HG03095 (cell line): ENCODE measurements around the gene PSMB5.

Experiments used
- ATAC-seq: cut with Tn5 transposase; IDR thresholded peaks from one replicate; pipeline ENCODE4 v1.9.1; 2021; ENCODE audit warnings: moderate library complexity; ENCODE audit not compliant: unreplicated experiment

The PSMB5 gene

DNA sequence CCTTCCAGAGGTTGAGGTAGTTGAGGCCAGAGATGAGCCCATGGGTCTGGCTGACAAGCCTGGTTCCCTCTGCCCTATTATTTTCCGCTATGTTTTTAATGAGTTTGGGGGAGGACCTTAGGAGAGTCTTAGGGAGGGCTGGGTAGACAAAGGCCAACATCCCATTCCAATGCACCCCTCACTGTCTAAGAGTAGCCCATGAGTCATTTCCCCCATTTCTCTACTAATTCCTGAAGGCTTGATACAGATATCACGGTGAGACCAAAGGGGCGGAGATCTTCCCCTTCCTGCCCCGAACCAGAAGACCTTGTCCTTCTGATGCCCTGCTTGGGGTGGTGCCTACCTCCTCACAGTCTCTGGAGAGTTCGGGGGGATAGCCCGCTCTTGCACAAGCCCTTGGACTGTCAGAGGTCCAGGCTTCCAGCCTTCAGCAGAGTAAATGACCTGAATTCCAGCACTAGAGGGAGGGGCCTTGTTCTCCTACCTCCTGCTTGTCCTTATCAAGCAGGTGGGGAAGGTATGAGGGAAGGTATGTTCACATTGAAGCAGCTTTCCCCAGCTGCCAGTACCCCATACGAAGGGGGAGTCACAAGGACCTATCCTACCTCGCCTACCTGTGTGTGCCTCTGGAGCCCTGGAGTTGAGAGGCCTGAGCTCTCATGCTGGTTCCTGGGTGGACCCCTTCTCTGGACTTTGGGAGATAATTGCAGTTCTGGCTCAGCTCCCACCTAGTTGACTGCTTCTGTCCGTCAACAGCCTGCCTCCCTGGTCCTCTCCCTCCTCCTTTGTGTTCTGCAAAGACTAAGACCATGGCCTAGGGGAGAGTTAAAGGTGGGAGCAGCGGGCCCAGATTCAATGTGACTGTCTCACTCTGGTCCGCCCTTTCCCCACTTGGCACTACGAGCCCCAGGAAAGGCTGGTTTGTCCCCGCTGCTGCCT lies 11.0 kb upstream of the PSMB5 start:
- no peak for ATAC-seq

GRCh38 chr14:23044840-23045239 lies 10.1 kb upstream of the PSMB5 start:
- ATAC-seq, result no peak

- no peak for ATAC-seq
Measured at GRCh38 chr14:23043754-23044153, 9.1 kb upstream of the PSMB5 start.

- ATAC-seq, result no peak
Measured at GRCh38 chr14:23043145-23043544, 8.4 kb upstream of the PSMB5 start.

DNA sequence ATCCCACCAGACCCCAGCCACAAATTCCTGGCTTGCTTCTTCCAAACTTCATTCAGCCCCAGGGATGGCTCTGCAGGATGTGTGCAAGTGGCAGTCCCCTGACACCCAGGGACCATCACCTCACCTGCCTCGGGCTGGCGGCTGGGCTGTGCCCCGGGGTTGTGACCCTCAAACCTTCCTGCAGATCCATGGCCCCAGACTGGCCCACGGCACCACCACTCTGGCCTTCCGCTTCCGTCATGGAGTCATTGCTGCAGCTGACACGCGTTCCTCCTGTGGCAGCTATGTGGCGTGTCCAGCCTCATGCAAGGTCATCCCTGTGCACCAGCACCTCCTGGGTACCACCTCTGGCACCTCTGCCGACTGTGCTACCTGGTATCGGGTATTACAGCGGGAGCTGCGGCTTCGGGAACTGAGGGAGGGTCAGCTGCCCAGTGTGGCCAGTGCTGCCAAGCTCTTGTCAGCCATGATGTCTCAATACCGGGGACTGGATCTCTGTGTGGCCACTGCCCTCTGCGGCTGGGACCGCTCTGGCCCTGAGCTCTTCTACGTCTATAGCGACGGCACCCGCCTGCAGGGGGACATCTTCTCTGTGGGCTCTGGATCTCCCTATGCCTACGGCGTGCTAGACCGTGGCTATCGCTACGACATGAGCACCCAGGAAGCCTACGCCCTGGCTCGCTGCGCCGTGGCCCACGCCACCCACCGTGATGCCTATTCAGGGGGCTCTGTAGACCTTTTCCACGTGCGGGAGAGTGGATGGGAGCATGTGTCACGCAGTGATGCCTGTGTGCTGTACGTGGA lies 7.7 kb upstream of the PSMB5 start, which contains the start of gene PSMB11:
TSS of gene PSMB11 (plus strand) at position 51 of the 804 bp plus-strand sequence. CDS start at position 65, 14 bp downstream.
- no peak for ATAC-seq

- ATAC-seq, result no peak
Measured at GRCh38 chr14:23041729-23042128, 7.0 kb upstream of the PSMB5 start.

DNA sequence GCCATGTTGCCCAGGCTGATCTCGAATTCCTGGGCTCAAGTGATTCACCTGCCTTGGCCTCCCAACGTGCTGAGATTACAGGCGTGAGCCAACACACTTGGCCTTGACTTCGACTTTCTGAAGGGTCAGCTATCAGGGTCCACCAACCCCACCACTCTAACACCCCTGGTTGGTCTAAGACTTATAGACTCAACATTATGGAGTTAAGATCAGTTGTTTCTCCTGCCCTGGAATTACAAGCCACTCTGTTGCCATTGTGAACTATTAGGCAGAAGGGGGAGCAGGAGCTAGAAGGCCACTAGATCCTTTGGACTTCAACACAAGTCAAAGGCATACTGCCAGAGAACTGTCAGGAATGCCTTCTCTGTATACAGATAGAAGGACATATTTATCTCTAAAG lies 5.4 kb upstream of the PSMB5 start:
- no peak for ATAC-seq

DNA sequence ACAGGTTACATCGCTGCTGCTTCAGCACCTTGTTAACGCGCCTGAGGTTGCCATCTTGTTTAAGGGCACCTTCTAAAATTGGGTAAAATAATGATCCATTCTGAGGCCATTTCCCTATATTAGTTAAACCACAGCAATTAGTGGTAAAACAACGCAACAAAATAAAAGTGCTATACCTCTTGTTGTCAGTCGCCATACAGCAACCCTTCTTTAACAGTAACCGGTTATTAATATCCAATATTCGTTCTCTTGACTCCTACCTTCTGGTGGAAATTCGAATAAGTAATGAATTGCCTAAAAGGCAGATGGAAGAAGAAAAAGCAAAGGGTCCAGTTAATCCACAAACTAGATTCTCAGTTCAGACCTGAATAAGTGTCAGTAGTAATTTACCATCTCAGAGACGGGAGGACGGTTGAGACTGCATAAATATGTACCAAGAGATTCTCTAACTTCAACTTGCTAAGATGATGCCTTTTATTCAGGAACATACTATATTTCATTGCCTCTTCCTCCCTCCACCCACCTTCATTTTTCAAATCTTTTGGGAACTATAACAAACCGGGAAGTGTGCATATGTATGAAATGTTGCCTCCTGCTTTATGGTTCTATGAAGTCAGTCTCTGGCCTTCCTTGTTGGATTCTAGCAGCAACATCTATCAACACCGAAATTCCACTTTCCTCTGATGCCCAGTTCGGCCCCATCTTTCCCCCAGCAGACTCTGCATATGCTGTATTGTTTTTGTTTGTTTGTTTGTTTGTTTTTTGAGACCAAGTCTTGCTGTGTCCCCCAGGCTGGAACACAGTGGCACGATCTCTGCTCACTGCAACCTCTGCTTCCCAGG lies 824 bp upstream of the PSMB5 start:
- ATAC-seq, result no peak

DNA sequence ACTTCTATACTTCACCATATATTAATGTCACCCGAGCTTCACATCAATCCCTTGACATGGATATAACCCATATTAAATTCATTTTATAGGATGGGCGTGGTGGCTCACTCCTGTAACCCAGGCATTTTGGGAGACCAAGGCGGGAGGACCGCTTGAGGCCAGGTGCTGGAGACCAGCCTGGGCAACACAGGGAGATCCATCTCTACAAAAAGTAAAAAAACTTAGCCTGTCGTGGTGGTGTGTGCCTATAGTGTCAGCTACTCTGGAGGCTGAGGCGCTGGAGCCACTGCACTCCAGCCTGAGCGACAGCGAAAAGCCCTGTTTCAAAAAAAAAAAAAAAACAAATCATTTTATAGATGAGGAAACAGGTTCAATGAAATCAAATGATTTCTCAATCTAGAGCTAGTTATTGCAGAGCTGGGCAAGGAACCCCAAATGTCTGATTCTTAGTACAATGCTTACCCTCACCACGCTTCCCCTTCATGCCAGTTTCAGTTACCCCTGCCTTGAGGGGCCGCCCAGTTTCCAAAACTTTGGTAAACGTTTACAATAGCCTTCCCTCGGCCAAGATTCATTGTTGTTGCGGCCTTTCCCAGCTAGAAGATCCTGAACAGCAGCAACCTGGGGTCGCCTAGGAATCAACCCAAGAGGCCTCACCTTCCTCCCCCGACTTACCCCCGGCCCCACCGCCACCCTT lies 751 bp downstream of the PSMB5 start:
- no peak for ATAC-seq

GRCh38 chr14:23033251-23033727 lies 1.4 kb downstream of the PSMB5 start:
- no peak for ATAC-seq

- ATAC-seq, result no peak
Measured at GRCh38 chr14:23030936-23031335, 3.8 kb downstream of the PSMB5 start.

DNA sequence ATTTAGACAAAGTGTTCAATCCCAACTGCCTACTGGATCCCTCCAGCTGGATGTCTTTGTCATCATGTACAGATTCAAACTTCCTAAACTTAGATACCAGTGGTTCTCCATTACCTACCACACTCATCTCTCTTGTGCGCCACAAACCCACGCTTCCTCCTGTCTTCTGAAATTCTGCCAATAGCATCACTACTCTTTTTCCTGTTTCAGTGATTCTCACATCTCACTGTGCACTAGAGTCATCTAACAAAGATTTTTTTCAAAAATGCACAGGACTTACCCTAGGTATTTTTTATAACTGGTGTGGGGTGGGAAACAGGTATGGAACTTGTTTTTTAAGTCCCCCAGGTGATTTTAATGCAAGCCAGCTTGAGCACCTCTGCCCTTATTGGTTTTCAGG lies 5.9 kb downstream of the PSMB5 start:
- ATAC-seq, result no peak

GRCh38 chr14:23025151-23025814 lies 9.4 kb downstream of the PSMB5 start:
- ATAC-seq, result no peak

GRCh38 chr14:23024612-23025075 lies 10.1 kb downstream of the PSMB5 start:
- ATAC-seq, result no peak

GRCh38 chr14:23023795-23024152 lies 10.9 kb downstream of the PSMB5 start:
- no peak for ATAC-seq

DNA sequence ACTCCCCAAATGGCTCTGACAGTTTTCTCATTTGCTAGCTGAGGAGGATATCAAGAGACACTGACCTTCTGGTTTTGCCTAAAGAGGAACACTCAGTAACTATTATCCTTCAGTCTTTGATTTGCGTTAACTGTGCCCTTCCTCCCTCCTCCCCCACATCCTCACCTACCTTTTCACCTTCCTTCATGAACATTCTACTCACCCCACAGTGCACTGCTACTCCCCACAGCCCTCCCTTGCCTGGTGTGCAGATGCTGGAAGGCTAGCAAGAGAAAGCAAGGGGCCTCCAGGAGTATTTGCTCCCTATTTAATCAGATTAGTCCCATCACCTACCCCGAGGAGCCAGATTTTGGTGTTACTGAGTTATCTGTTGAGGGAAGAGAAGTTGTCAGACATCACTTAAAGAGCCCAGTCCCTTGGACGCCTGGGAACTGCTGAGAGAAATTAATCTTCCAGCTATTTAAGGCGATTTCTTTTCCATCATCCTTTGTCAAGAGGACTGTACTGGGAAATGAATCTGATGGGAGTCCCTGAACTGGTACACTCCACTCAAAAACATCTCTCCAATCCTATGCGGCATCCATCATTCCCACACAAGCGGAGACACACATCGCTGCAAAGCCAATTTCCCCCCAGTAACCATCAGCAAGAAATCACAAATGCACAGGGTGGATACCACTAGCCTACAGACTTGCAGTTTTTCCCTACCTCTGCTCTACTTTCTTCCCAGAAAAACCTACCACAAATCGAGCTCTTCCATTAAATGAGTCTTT lies 11.5 kb downstream of the PSMB5 start:
- ATAC-seq, result no peak

DNA sequence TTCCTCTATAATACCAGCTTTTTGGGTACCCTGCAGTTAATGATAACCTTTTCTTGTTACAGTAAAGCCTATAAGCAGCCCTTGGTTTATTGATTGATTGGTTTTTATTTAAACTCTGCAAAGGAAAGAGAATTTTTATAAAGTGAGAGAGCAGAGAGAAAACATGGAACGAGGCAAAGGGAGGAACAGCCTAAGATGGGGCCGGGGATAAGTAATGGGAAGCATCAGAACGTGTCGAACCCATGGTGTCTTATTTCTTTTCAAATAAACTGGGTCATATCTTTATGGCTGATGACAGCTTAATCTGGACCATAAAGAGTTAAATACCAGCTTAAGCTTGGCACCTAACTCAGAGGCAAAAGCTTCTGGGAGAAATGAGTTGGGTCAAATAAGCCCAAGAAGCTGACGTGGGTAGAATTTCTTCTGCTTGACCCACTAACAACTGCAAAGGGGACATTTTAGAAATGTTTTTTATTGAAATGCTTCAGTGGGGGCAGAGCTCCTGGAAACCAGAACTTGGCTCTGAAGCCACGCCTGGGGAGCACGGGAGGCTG lies 12.7 kb downstream of the PSMB5 start:
- no peak for ATAC-seq

GRCh38 chr14:23021434-23021833 lies 13.3 kb downstream of the PSMB5 start:
- no peak for ATAC-seq
